Measurements from ENCODE around the gene SGTA.
"Not testable (repeated sequence)": the region's sequence is repeated elsewhere in the genome, so short reads cannot be mapped to it uniquely, and the experiment has no call there.

Gene SGTA

DNA sequence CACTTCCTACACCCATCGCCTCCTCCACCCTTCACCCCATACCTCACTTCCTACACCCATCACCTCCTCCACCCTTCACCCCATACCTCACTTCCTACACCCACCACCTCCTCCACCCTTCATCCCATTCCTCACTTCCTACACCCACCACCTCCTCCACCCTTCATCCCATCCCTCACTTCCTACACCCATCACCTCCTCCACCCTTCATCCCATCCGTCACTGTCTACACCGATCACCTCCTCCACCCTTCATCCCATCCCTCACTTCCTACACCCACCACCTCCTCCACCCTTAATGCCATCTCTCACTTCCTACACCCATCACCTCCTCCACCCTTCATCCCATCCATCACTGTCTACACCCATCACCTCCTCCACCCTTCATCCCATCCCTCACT, 69.9 kb downstream of the SGTA start:
- not testable (repeated sequence) for DNase-seq (ENCODE audit: low read depth)

DNA sequence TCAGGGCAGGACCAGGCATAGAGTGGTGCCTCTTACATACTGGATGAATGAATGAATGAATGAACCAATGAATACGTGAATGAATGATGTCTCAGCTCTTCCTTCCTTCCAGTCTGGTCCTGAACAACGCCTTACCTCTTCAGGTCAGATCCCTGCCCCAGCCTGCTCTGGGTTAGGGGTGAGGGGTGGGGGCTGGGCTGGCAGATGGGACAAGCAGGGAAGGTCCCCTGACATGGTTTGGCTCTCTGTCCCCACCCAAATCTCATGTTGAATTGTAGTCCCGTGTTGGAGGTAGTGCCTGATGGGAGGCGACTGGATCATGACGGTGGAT, 71.2 kb downstream of the SGTA start:
- no peak for DNase-seq (ENCODE audit: low read depth)

DNA sequence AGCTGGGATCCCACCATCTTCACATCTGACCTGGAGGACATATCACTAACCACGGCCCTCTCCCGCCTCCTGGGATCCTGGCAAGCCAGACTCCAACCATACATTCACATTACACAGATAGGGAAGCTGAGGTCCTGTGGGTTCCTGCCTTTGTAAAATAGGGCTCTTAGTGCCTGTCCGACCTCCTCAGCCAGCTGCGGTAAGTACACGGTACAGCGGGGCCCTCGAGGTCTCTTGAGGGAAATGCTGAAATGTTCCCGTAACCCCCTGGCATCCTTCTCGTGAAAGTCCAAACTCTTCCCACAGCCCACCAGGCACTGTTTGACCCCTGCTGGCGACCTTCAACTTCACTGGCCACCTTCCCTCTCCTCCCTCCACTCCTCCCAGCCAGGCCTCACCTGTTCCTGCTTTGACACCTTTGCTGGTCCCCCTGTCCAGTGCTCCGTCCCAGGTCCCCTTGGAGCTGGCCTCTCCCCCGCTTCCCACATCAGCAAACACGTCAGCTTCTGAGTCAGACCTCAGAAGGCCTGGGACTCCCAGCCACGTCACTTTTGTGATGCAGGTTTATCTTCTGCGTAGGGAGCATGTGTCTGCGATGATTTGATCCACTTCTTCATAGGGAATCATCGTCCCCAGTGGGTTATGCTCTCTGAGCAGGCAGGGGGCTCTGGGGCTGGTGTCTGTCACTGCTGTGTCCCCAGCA, 71.8 kb downstream of the SGTA start:
- DNase-seq (ENCODE audit: low read depth) = no peak

DNA sequence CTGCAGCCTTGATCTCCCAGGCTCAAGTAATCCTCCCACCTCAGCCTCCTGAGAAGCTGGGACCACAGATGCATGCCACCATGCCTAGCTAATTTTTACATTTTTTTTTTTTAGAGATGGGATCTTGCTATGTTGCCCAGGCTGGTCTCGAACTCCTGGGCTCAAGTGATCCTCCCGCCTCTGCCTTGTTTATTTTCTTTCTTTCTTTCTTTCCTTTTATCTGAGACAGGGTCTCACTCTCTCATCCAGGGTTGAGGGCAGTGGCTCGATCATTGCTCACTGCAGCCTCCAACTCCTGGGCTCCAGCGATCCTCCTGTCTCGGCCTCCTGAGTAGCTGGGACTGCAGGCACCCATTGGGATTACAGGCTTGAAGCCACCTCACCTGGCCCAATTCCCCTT, 76.8 kb downstream of the SGTA start:
- DNase-seq (ENCODE audit: low read depth) = no peak
